HUES6 (cell line): ENCODE results near the gene MAST1.

Experiments
- H3K27ac ChIP-seq: 2 replicates; pipeline ENCODE4 v1.7.0; 2013; ENCODE audit warnings: low read depth, mild to moderate bottlenecking, low read length, inconsistent platforms
- H3K27me3 ChIP-seq: 2 replicates; pipeline ENCODE4 v1.6.1; 2013; ENCODE audit warnings: low read length; ENCODE audit not compliant: control insufficient read depth, insufficient read depth
- H3K36me3 ChIP-seq: 2 replicates; pipeline ENCODE4 v1.6.1; 2013; ENCODE audit warnings: low read length; ENCODE audit not compliant: control insufficient read depth, insufficient read depth
- H3K4me1 ChIP-seq: 2 replicates; pipeline ENCODE4 v1.6.1; 2013; ENCODE audit warnings: low read length; ENCODE audit not compliant: control insufficient read depth, insufficient read depth
- H3K4me3 ChIP-seq: 2 replicates; pipeline ENCODE4 v1.5.1; 2013; ENCODE audit warnings: low read depth, low read length
- H3K9ac ChIP-seq: one replicate; pipeline ENCODE4 v1.6.1; 2013; ENCODE audit warnings: mild to moderate bottlenecking, low read length
- H3K9me3 ChIP-seq: 2 replicates; pipeline ENCODE4 v1.6.1; 2013; ENCODE audit warnings: low read depth, low read length; ENCODE audit not compliant: control insufficient read depth, insufficient read depth

Gene MAST1

GRCh38 chr19:12838182-12838885 lies at the start of gene MAST1:
TSS of gene MAST1 (plus strand) at chr19:12838515. CDS start at chr19:12838573, 58 bp downstream.
- Histone ChIP-seq H3K4me1 (peaks cover 19% of the 10 kb centered on the region), H3K9ac (no peak within 1 kb of the TSS), H3K9me3 (no peaks in the 10 kb centered on the region), H3K27ac (no peak within 1 kb of the TSS), H3K4me3 (peak within 1 kb of the TSS; percentile 70), H3K36me3 (no peaks in the 10 kb centered on the region; the same call in 1 of the 2 replicates), H3K27me3 (peaks cover 54% of the 10 kb centered on the region)

DNA sequence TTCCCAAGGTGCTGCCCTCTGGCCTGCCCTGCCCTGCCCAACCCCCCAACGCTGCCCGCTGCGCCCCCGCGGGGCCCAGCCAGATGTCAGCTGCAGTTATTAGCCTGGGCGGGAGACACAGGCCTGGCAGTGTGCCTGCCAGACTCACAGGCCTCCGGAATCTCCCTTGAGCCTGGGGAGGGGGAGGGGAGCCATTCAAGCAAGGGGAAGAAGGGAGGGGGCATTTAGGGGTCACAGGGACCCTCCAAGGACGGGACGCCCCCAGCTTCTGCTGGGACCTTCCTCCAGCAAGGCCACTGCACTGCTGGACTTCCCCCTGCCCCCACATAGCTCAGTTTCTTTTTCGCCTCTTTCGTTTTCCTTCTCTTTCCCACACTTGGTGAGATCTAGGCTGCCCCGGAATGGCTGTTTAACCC lies 49.6 kb upstream of the MAST1 start:
- Histone ChIP-seq H3K27ac (peak overlapping the region; percentile 57; the same call in 1 of the 2 replicates), H3K36me3 (no peaks in the 10 kb centered on the region), H3K9me3 (no peaks in the 10 kb centered on the region), H3K9ac (peak overlapping the region; percentile 48), H3K4me1 (peaks cover 43% of the 10 kb centered on the region), H3K27me3 (peaks cover 7% of the 10 kb centered on the region; the same call in 1 of the 2 replicates), H3K4me3 (peak overlapping the region; percentile 65)

DNA sequence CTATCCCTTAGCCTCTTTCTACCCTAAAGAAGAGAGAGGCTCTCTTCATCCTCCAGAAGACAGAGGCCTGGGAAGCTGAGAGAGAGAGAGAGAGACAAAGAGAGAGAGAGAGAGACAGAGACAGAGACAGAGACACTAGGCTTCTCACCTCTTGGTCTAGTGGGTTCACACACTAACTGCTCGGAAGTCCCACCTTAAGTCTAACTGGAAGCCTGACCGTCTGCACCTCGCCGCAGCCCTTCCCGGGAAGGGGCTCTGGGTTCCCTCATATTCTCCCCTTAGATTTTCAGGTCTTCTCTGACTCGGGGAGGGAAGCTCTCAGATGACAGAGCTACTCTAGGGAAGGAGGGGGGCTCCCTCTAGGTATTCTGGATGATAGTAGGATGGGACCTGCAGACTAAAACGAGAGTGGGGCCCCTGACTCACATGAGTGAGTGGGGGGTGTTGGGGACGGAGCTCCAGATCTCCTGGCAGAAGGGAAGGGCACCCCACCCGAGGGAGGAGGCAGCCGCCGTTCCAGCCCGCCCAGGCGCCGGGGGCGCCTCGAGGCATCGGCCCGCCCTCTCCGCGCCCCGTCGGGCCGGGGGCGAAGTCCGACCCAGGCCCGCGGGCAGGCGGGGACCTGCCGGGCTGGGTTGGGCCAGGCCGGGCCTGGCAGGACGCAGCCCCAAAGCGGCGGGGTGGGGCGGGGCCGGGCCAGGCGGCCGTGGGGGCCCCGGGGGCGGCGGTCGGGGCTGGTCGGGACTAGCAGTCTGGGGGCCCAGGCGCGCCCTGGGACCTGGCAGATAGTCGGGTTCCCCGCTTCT lies 49.0 kb upstream of the MAST1 start:
- H3K36me3 ChIP-seq: no peaks in the 10 kb centered on the region
- peak overlapping the region; percentile 57; the same call in 1 of the 2 replicates for H3K27ac ChIP-seq
- H3K9me3 ChIP-seq: no peaks in the 10 kb centered on the region
- peak overlapping the region; percentile 54 for H3K9ac ChIP-seq
- H3K4me3 ChIP-seq: peak overlapping the region; percentile 65
- peaks cover 7% of the 10 kb centered on the region; the same call in 1 of the 2 replicates for H3K27me3 ChIP-seq
- peaks cover 42% of the 10 kb centered on the region for H3K4me1 ChIP-seq

DNA sequence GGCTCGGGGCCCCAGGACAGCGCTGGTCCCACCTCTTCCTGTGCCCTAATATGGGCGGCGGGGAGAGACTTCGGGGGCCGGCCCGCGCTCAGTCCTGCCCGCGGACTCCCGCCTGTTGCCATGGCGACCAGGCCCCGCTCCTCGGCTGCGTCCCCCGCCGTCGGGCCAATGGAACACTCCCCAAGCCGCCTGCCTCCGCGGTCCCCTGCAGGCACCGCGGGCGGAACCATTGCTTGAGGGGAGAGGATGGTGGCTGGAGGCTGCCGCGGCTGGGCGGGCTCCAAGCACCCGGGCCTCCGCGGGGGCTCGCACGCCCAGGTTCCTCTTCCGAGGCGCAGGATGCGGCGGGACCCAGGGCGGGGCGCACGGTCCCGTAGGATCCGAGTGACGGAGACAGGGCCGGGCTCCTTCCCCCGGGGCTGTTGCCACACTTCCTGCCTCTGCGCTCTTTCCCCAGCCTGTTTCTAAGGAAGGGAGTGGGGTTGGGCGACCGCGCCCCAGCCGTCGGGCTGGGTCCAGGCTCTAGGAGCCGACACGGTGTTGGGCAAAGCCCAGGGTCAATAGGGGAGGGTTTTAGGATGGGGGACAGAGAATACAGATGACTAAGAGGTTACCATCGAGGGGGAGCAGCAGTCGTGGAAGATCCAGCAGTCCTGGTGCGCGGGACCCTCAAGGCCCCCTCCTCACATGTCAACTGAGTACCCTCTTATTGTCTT lies 48.3 kb upstream of the MAST1 start:
- no peak overlapping the region for H3K27ac ChIP-seq
- H3K36me3 ChIP-seq: no peaks in the 10 kb centered on the region
- no peaks in the 10 kb centered on the region for H3K9me3 ChIP-seq
- H3K9ac ChIP-seq: peak overlapping the region; percentile 54
- H3K4me1 ChIP-seq: peaks cover 41% of the 10 kb centered on the region
- peaks cover 7% of the 10 kb centered on the region; the same call in 1 of the 2 replicates for H3K27me3 ChIP-seq
- H3K4me3 ChIP-seq: peak overlapping the region; percentile 65

DNA sequence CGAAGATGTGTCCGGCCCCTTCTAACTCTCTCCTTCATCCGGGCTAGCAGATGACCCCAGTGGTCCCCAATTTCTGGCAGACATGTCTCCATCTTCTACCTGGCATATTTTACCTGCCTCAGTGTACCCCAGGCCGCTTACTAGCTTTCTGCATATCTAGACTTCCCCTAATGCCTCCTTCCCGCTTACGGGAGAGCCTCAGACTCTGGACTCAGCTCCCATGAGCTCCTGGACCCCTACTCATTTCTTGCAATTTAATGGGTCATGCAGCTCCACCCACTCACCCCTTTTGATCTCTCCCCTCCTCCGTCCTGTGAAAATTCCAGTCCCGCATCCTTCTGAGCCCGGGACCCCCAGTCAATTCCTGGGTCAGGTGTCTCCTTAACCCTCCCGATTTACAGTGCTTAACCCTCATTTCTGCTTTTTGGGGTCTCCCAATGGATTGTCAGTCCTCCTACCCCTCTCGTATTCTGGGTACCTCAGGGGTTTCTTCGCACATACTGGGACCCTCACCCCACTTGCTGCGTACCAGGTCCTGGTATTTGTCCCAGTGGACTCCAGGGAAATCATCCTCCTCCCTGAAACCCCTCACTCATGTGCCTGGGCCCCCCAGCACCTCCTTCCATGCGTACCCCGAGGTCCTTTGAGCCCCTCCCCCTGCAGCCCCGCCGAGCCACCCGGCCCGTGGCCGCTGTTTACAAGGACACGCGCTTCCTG lies 47.5 kb upstream of the MAST1 start:
- no peaks in the 10 kb centered on the region for H3K9me3 ChIP-seq
- peaks cover 37% of the 10 kb centered on the region for H3K4me1 ChIP-seq
- H3K9ac ChIP-seq: peak overlapping the region; percentile 54
- H3K36me3 ChIP-seq: no peaks in the 10 kb centered on the region
- peak overlapping the region; percentile 65 for H3K4me3 ChIP-seq
- peaks cover 7% of the 10 kb centered on the region; the same call in 1 of the 2 replicates for H3K27me3 ChIP-seq
- H3K27ac ChIP-seq: no peak overlapping the region; the same call in 1 of the 2 replicates

DNA sequence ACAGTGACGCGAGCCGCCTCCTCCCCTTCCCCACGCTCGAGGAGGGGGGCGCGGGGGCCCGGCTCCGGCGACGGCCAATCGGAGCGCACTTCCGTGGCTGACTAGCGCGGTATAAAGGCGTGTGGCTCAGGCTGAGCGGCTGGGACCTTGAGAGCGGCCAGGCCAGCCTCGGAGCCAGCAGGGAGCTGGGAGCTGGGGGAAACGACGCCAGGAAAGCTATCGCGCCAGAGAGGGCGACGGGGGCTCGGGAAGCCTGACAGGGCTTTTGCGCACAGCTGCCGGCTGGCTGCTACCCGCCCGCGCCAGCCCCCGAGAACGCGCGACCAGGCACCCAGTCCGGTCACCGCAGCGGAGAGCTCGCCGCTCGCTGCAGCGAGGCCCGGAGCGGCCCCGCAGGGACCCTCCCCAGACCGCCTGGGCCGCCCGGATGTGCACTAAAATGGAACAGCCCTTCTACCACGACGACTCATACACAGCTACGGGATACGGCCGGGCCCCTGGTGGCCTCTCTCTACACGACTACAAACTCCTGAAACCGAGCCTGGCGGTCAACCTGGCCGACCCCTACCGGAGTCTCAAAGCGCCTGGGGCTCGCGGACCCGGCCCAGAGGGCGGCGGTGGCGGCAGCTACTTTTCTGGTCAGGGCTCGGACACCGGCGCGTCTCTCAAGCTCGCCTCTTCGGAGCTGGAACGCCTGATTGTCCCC lies 46.8 kb upstream of the MAST1 start, which contains the start of gene JUNB:
JUNB (plus strand) TSS at position 142 of the 706 bp plus-strand sequence; CDS start at position 428, 286 bp downstream.
- peaks cover 7% of the 10 kb centered on the region; the same call in 1 of the 2 replicates for H3K27me3 ChIP-seq
- peaks cover 38% of the 10 kb centered on the region for H3K4me1 ChIP-seq
- peak within 1 kb of the TSS; percentile 65 for H3K4me3 ChIP-seq
- H3K36me3 ChIP-seq: no peaks in the 10 kb centered on the region
- no peaks in the 10 kb centered on the region for H3K9me3 ChIP-seq
- H3K27ac ChIP-seq: peak within 1 kb of the TSS; percentile 35; the same call in 1 of the 2 replicates
- H3K9ac ChIP-seq: peak within 1 kb of the TSS; percentile 55

- no peaks in the 10 kb centered on the region for H3K9me3 ChIP-seq
- peak overlapping the region; percentile 65 for H3K4me3 ChIP-seq
- peaks cover 38% of the 10 kb centered on the region for H3K4me1 ChIP-seq
- H3K27ac ChIP-seq: peak overlapping the region; percentile 35; the same call in 1 of the 2 replicates
- peak overlapping the region; percentile 55 for H3K9ac ChIP-seq
- peaks cover 7% of the 10 kb centered on the region; the same call in 1 of the 2 replicates for H3K27me3 ChIP-seq
- no peaks in the 10 kb centered on the region for H3K36me3 ChIP-seq
Measured at GRCh38 chr19:12792051-12792852, 46.1 kb upstream of the MAST1 start.

GRCh38 chr19:12792853-12793289 lies 45.4 kb upstream of the MAST1 start:
- Histone ChIP-seq H3K27me3 (peaks cover 7% of the 10 kb centered on the region; the same call in 1 of the 2 replicates), H3K9ac (peak overlapping the region; percentile 55), H3K36me3 (no peaks in the 10 kb centered on the region), H3K9me3 (no peaks in the 10 kb centered on the region), H3K4me1 (peaks cover 38% of the 10 kb centered on the region), H3K4me3 (peak overlapping the region; percentile 65), H3K27ac (peak overlapping the region; percentile 94; the same call in 1 of the 2 replicates)
